Medulla oblongata (tissue), 1 donor: ENCODE measurements around the gene ISYNA1.
"Not testable (repeated sequence)": the region's sequence is repeated elsewhere in the genome, so short reads cannot be mapped to it uniquely, and the experiment has no call there.

Experiments
- DNase-seq: peaks from one replicate; pipeline ENCODE4 v3.0.0-alpha.2; 2015; ENCODE audit errors: extremely low spot score

ISYNA1 gene

GRCh38 chr19:18419195-18419698 is 18.7 kb downstream of the ISYNA1 start, which contains the start of gene SSBP4:
TSS of gene SSBP4 (plus strand) at chr19:18419398. CDS start at chr19:18419649, 251 bp downstream.
- peak; percentile 78 for DNase-seq

GRCh38 chr19:18418483-18419194 is 19.3 kb downstream of the ISYNA1 start:
- no peak for DNase-seq

- DNase-seq = no peak
Observed at GRCh38 chr19:18418029-18418482, 19.9 kb downstream of the ISYNA1 start.

DNA sequence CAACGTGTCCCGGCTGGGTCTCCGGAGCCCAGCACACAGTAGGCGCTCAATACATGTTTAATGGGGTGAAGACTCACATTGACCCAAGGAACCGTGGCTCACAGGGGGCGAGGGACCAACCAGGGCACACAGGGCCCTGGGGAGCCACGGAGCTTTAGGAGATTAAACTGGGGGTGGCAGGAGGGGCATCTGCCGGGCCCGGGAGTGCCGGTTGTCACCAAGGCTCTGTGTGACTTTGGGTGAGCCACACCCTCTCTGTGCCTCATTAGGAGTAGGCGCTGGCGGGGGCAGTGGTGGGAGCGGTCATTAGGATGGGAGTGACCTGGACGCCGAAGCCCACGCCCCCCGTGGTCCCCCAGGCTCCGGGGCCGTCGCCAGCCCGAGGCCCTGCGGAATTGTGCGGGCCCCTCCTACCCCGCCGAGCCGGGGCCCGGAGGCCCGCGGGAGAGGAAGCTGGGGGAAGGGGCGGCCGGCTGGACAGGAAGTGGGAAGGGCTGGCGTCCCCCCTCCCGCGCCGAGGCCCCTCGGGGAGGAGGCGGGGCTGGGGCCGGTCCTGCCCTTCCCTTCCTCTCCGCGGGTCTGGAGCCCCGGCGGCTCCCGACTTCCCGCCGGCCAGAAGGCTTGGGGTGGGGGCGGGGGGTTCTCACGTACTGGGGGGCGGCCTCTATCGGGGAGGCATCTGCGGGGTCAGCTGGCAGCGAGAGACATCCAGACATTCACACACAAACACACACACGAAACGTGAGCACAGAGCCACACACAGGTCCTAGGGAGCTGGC is 20.5 kb downstream of the ISYNA1 start:
- DNase-seq = peak; percentile 69

DNA sequence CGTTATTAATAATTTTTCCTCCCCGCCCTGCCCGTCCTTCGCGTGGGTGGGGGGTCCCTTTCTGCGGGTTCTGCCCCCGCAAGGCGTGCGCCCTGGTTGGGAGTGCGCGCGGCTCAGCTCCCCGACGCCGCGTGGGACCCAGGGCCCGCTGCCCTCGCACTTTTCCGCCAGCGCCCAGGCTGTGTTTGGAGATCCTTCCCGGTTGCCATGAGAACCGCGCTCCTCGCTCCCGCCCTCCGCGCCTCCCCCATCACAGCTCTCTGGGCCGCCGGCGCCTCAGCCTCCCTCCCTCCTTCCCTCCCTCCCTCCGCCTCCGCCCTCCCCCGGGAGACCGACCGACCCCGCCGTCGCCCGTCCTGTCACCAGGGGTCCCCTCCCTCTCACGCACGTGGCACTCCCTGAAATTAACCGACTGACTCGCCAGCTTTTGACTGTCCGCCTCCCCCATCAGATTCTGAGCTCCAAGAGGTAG is 21.1 kb downstream of the ISYNA1 start:
- DNase-seq = peak; percentile 82

DNA sequence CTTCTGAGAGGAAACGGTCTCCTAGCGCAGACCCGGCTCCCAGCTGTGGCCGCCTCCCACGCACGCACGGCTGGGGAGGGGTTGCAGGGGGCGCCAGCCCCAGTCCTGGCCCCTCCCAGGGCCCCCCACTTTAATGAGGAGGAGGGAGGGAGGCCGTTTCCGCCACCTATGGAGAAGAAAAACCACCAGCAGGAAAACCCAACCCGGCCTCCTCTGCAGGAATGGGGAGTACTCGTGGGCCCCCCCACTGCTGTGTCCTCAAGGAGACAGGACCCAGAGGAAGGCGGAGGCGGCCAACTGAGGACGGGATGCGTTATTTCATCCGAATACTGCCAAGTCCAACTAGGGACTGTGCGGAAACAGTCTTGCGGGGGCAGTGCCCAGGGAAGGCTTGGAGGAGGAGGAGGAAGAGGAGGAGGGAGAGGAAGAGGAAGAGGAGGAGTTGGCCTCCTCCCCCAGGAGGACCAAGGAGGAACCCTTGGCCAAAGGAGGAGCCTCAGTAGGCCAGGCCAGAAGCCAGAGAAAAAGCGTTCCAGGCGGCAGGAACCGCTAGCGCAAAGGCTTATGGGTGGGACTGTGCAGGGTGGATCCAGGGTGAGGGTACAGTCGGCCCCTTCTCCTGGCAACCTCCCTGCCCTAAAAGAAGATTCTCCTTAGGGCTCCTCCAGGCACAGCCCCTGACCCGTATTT is 22.6 kb downstream of the ISYNA1 start:
- peak; percentile 66 for DNase-seq

GRCh38 chr19:18414504-18415177 is 23.3 kb downstream of the ISYNA1 start:
- DNase-seq = no peak

- DNase-seq = no peak
Observed at GRCh38 chr19:18412610-18413239, 25.2 kb downstream of the ISYNA1 start.

GRCh38 chr19:18408053-18408476 is 29.9 kb downstream of the ISYNA1 start:
- DNase-seq = no peak

DNA sequence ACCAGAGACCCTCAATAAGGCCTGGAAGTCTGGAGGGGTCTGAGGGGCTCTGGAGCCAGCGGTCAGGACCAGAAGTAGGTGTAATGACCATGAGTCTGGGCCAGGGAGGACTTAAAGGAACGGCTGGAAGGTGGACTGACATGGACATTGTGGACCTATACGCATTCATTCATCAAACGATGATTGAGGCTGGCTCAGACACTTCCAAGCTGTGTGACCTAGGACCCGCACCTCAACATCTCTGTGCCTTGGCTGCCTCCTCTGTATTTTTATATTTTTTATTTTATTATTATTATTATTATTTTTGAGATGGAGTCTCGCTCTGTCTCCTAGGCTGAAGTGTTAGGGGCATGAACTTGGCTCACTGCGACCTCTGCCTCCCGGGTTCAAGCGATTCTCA is 31.2 kb downstream of the ISYNA1 start:
- DNase-seq = no peak

DNA sequence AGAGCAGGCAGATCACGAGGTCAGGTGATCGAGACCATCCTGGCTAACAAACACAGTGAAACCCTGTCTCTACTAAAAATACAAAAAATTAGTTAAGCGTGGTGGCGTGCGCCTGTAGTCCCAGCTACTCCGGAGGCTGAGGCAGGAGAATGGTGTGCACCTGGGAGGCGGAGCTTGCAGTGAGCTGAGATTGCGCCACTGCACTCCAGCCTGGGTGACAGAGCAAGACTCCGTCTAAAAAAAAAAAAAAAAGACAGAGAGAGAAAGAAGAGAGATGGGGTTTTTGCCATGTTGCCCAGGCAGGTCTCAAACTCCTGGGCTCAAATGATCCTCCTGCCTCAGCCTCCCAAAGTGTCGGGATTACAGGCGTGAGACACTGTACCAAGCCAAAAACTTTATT is 32.2 kb downstream of the ISYNA1 start:
- DNase-seq = not testable (repeated sequence)

DNA sequence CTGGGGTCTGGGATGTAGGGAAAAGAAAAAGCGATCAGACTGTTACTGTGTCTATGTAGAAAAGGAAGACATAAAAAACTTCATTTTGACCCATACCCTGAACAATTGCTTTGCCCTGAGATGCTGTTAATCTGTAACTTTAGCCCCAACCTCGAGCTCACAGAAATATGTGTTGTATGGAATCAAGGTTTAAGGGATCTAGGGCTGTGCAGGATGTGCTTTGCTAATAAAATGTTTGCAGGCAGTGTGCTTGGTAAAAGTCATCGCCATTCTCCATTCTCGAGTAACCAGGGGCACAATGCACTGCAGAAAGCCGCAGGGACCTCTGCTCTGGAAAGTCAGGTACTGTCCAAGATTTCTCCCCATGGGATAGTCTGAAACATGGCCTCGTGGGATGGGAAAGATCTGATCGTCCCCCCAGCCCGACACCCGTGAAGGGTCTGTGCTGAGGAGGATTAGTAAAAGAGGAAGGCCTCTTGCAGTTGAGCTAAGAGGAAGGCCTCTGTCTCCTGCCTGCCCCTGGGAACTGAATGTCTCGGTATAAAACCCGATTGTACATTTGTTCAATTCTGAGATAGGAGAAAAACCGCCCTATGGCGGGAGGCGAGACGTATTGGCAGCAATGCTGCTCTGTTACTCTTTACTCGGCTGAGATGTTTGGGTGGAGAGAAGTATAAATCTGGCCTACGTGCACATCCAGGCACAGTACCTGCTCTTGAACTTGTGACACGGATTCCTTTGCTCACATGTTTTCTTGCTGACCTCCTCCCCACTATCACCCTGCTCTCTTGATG is 35.3 kb downstream of the ISYNA1 start:
- DNase-seq = not testable (repeated sequence)

- DNase-seq = peak; percentile 80
Observed at GRCh38 chr19:18401580-18402112, 36.3 kb downstream of the ISYNA1 start.

GRCh38 chr19:18399008-18399407 is 38.9 kb downstream of the ISYNA1 start:
- DNase-seq = no peak

DNA sequence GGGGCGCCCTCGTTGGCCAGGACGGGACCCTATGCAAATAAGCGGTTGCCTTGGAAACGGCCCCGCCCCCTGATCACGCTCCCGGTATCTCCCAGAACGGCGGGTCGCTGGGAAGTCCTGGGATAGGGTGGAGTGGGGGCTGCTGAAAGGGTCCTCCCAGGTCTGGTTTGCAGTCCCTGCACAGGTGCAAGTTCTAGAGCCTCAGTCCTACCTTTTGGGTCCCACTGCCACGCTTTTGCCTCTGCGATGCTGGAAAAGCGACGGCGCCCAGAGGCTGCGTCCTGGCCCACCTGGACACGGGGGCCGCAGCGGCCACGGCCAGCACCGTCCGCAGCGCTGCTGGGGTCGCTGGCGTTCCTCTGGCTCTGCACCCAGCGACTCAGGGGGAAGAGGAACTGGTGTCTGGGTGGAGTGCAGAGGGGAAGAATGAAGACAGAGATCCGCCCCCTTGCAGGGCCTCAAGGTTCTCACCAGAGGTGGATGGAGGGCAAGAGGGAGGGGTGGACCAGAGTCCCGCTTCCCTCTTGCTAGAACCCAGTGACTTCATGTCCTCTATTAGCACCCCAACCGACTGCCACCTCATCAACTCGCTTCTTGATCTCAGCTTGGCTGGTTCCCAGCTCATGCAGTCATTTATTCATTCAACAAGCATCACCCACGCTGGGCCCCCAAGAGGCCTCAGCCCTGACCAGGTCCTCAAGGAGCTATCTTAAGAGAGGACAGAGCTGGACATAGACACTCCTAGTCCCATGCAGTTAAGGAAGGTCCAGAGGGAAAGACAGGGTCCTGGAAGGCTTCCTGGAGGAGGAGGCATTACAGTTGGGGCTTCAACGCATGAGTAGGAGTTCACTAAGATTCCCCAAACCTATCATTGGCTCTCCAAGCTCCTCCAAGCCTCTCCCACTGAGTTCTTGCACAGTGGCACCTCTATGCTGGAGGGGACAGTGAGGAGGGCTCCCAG is 40.4 kb downstream of the ISYNA1 start, which contains the start of gene LRRC25:
Gene LRRC25 (minus strand): TSS at position 381 of the 961 bp plus-strand sequence. CDS start 659 bp downstream, outside the sequence.
- DNase-seq = peak; percentile 67

DNA sequence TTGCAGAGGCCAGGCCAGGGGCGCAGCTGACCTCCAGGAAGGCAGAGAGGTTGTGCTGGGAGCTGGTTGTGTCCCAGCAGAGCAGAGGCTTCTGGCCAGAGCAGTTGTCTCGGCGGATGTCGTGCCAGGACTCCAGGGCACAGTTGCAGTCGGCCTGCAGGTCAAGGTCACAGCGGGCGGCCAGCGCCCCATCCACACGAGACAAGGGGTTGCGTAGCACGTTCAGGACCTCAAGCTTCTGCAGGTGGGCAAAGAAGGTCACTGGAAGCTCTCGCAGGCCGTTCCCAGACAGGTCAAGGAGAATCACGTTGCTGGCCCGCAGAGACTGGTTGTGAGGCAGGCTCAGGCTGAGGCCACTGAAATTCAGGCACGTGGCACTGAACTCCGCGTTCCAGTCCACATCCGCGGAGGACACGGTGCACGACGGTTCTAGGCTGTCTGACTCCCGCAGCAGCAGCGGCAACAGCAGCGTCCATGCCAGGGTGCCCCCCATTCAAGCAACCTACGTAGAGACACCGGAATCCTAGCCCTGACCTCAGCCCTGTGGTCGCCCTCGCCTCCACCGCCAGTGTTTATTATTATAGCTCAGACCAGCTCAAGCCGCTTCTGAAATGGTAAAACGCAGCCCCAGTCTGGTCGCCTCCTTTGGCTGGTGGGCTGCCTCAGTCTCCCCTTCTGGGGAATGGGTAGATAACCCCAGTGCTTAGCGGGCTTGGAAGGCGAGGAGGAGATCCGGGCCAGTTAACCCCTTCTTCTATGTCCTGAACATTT is 41.3 kb downstream of the ISYNA1 start:
- no peak for DNase-seq

GRCh38 chr19:18393836-18394235 is 44.1 kb downstream of the ISYNA1 start:
- DNase-seq = no peak

- no peak for DNase-seq
Observed at GRCh38 chr19:18392926-18393325, 45.0 kb downstream of the ISYNA1 start.
